G401.6 (cell line): ENCODE measurements around the gene SLC5A5.
A peak's percentile ranks its signal among the peaks of the same experiment; 100 is the strongest.

Experiments
- FAIRE-seq: peaks from 2 replicates; lab custom pipeline; 2012; peaks lifted over from hg19 to GRCh38; lab: Jason Lieb, UNC

The SLC5A5 gene

GRCh38 chr19:17871878-17872250 lies at the start of gene SLC5A5:
Gene SLC5A5, plus strand, starts transcription at chr19:17871945. Its CDS starts 375 bp downstream, at chr19:17872320.
- FAIRE-seq: no peak

DNA sequence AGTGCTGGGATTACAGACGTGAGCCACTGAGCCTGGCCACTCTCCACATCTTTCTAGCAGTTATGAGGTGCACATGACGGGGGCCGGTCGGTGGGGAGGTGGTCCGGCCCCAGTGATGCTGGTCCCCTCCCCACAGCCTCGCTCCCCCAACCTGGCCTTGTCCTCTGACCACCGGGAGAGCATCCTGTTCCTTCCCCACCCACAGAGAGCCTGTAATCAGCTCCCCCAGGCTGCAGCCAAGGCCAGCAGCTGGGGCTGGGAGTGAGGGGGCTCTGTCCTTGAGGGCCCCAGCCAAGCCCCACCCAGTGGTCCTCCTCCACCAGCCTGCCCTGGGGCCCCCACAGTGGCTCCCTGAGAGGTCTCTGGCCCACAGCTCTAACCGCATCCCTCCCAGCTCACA lies 47.4 kb upstream of the SLC5A5 start:
- FAIRE-seq: no peak

DNA sequence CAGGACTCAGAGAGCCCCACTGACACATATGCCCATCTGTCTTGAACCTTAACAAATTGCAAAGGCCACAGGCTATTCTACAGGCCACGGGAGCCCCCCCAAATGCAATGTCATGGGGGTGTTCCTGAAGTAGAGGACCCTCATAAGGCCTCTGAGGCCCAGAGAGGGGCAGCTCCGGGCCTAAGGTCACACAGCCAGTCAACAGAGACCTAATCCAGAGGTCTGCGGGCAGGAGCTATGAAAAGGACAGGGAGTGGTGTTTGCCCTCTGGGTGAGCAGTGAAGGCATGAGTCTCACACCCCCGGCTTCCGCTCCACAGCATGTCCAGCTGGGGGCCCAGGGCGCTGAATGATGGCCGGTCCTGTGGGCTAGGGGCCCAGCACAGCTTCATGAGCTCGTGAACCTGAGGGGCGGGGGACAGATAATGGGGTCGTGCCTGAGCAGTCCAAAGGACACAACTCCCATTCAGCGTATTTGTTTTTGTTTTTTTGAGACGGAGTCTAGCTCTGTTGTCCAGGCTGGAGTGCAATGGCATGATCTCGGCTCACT lies 45.2 kb upstream of the SLC5A5 start:
- no peak for FAIRE-seq

DNA sequence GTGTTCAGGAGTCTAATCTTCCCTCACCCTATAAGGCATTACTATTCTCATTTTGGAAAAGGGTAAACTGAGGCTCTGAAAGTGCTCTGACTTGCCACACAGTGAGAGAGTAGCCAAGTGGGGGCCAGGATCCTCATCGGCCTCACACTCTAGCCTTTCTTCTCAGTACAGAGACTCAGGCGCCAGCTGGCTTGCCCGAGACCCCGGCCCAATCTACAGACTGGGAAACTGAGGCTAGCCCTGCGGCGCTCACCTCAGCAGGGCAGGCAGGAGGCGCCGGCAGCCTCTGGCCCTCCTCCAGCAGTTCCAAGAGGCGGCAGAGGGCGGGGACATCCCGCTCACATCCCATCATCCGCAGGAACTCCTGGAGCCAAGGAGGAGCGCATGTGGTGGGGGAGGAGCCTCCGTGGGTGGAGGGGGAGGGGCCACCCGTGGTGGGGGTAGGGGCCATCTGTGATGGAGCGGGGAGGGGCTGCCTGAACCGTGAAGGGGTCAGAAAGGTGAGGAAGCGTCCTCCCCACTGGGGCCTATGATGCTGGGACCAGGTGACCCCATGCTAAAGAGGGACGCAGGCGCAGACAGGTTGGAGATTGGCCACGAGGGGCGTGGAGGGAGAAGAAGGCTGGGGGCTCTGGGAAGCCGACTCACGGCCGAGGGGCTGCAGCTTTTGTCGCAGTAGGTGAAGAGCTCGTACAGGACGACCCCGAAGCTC lies 41.7 kb upstream of the SLC5A5 start:
- no peak for FAIRE-seq

- FAIRE-seq: no peak
Observed at GRCh38 chr19:17830567-17831418, 41.0 kb upstream of the SLC5A5 start.

DNA sequence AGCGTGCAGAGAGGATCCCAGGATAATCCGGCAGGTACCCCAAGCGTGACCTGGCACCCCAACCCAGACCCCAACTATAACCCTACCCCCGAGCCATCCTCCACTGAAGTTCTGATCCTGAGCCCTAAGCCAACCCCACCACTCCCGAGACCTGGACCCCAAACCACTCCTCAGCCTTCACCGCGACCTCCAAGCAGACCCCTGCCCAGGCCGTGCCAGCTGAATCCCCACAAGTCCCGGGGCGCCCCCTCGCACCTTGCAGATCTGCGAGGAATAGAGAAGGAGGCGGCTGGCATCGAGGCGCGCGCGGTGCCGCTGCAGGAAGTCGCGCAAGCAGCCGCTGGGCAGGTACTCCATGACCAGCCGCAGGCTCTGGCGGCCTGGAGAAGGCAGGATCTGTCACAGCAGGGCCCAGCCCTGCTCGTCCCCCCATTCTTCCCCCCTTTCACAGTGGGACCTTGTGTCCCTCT lies 40.3 kb upstream of the SLC5A5 start:
- no peak for FAIRE-seq

DNA sequence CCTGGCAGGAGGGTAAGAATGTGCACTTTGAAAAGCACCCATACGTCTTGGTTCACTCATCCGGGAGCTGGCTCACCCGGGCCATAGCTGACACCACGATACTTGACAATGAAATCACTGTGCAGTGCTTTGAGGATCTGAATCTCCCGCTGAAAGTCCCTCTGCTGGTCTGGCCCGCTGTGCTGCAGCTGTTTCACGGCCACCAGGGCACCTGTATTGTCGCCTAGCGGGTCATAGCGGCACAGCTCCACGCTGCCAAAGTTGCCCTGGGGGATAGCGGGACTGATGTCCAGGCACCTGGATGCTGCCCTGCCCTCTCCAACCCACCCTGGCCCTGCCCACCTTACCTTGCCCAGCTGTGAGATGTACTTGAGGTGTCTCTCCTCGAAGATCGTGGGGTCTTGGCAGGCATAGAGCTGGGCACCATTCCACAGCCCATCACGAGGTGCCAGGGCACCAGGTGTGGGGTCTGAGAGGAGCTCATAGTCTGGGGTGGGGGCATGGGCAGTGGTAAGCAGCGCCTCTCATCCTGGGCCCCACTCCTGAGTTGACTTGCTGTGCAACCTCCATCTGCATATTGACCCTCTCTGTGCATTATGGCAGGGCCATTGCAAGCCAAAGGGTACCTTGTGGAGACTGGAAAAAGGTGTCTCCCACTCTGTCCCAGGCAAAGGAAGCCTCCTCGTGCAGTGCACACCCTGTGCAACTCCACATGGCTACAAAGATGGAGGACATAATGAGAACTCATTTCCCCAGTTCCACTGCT lies 39.1 kb upstream of the SLC5A5 start:
- no peak for FAIRE-seq

DNA sequence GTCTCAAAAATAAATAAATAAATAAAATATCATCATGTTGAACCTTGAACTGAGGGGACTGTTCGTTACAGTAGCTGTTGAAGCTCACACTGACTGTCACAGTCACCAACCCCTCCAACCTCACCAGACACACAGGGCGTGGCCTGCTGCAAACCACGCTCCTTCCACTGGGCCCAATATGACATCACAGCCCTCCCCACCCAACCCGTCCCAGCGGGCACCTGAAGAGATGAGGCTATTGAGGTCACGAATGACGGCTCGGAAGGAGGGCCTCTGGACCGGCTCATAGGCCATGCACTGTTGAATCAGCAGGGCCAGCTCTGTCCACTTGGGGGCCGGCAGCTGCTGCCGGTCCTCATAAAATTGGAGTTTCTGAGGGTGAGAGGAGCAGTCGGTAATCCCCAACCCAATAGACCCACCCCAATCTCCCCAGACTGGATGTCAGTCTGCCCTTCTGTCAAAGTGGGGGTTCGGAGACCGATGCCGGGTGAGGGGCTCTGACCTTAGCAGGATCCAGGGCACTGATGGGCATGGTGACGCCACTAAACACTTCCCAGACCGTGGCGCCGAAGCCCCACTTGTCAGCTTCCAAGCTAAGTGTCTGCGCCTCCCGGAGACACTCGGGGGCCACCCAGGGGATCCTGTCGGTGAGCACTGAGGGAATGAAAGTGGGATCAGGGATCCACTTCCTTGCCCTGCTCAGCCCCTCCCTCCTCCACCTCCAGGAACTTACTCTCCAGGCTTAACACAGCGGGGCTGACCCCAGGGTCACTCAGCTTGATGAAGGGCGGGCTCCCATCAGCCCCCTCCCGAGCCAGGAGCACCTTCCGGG lies 37.2 kb upstream of the SLC5A5 start:
- no peak for FAIRE-seq

DNA sequence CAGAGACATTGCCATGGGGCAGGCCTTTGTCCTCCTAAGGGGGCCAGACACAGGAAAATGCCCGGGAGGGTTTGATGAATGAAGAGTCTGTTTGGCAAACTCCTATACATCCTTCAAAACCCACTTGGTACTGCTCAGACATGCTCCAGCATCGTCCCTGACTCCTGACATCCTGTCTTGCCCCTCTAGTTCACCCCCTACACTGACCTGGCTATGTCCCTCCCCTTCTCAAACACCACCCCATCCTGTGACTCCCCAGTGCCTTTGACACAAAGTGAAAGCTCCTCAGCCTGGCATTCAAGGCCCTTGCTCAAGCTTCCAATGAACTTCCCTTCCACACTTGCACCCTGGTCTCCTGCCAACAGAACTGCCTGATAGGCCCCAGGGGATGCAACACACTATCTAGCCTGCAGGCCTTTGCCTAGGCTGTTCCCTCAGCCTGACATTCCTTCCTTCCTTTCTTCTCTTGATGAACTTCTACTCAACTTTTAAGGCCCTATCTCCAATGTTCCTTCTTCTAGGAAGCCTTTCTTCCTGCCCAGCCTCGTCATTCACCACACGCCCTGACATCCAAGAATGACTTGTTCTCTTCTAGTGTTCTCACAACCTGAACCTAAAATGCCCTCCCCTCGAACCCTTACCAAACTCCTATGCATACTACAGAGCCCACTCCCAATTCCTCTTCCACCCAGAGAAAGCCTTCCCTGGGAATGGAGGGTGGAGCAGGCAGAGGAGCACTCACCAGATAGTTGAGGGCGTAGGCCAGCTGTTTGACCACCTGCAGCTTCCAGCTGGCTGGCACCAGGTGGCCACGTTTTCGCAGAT lies 36.4 kb upstream of the SLC5A5 start:
- no peak for FAIRE-seq

DNA sequence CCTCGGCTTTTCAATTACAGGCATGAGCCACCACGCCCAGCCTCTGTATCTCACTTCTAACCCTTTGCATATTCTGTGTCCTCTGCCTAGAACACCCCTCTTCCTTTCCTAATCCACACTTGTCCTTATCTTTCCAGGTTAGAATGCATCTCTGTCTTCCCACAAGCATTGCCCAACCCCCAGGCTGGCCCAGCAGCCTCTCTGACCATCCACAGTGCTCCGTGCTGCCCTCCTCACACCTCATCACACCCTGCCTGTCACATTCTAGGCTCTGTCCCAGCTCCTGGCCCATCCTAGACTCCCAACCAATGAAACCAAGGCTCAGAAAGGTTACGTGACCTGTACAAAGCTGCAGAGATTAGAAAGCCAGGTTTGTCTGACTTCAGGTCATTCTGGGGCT lies 35.2 kb upstream of the SLC5A5 start:
- FAIRE-seq: no peak

DNA sequence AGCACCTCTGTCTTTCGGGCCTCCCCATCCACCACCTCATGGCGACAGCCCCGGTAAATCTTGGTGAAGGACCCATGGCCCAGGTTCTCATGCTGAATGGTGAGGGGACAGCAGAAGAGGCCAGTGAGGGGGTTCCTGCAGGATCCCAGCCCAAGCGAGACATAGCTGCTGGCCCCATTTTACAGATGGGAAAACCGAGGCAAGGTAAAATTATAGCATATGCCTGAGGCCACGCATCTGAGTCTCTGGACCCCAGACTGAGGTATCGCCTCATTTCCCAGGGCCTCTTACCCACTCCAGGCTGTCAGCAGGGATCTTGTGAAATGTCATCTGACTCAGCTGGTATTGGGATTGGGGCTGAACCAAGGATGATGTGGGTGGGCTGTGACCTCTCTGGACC lies 33.8 kb upstream of the SLC5A5 start:
- no peak for FAIRE-seq

- FAIRE-seq: no peak
Observed at GRCh38 chr19:17840019-17840418, 31.7 kb upstream of the SLC5A5 start.

DNA sequence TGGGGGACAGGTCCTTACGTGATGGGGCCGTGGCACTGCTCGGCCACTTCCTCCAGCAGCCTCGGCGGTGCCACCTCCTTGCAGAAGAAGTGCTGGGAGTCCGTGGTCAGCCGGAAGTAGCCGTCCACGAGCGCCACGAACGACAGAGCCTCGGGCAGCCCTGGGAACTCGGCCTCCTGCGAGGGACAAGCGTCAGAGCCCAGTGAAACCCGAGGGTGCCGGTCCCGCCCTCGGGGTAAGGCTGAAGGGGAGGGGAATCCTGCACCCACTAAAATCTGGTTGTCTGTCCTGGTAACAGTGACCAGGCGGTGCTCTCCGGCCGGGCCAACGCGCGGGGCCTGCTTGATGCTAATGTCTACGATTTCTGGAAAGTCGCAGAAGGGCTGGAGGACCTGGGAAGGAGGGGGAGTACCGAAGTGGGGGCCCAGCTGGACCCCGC lies 30.4 kb upstream of the SLC5A5 start:
- FAIRE-seq: no peak

- peak; percentile 97 for FAIRE-seq
Observed at GRCh38 chr19:17841810-17842662, 29.7 kb upstream of the SLC5A5 start.

- no peak for FAIRE-seq
Observed at GRCh38 chr19:17842663-17843291, 29.0 kb upstream of the SLC5A5 start.

GRCh38 chr19:17843292-17843827 lies 28.4 kb upstream of the SLC5A5 start:
- FAIRE-seq: no peak

DNA sequence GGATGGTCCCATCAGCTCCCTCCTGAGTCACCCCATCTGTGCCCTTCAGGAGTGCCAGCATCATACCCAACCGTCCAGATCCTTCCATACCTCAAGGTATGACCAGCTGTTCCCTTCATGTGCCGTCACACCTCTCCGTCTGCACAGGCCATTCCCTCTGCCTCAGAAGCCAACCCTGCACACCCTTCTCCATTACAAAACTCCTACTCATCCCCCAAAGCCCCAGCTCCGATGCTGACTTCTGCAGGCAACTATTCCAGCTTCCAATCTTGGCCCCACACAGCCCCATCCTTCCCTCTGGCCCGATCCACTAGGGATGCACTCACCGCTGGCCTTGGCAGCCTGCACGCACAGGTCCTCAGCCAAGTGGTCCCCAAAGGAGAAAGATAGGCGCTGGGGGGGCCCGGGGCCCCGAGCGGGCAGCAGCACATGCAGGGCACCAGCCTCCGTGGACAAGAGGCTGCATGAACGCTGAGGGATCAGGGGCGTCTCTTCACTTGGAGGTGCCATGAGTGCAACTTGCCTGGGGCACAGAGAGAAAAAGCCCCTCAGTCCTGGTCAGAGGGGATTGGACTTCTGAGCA lies 27.7 kb upstream of the SLC5A5 start:
- no peak for FAIRE-seq

GRCh38 chr19:17846146-17846545 lies 25.6 kb upstream of the SLC5A5 start:
- no peak for FAIRE-seq
